Stimulated activated naive CD8-positive, alpha-beta T cell treated with anti-CD3 and anti-CD28 coated beads, Interleukin-15, Interleukin-2, amounts not matched to agents 100 U/mL and 50 U/mL, for 24 hours (primary cell): ENCODE measurements around the gene CLASP1.
"Not testable (repeated sequence)": the region's sequence is repeated elsewhere in the genome, so short reads cannot be mapped to it uniquely, and the experiment has no call there.

Source experiments
- ATAC-seq: fragments of 150-1000 bp; cut with Tn5 transposase; one replicate; pipeline ENCODE4 v1.10.0; 2021
- DNase-seq: peaks from one replicate; pipeline ENCODE4 v3.0.0; 2021

Gene CLASP1

GRCh38 chr2:121649149-121649595 is at the start of gene CLASP1:
Gene CLASP1, minus strand, starts transcription at chr2:121649462. Its CDS starts 43,567 bp downstream, at chr2:121605895.
- DNase-seq (no peak), ATAC-seq (peak; percentile 24)

- ATAC-seq (no peak), DNase-seq (no peak)
Measured at GRCh38 chr2:121698318-121698930, 49.2 kb upstream of the CLASP1 start.

- DNase-seq, result no peak
- ATAC-seq, result no peak
Measured at GRCh38 chr2:121697108-121697631, 47.9 kb upstream of the CLASP1 start.

GRCh38 chr2:121696410-121696930 is 47.2 kb upstream of the CLASP1 start:
- no peak for ATAC-seq
- DNase-seq, result no peak

- DNase-seq, result no peak
- ATAC-seq, result no peak
Measured at GRCh38 chr2:121695171-121695451, 45.8 kb upstream of the CLASP1 start.

- DNase-seq, result no peak
- ATAC-seq, result no peak
Measured at GRCh38 chr2:121694398-121695170, 45.3 kb upstream of the CLASP1 start.

GRCh38 chr2:121690572-121690971 is 41.3 kb upstream of the CLASP1 start:
- not testable (repeated sequence) for ATAC-seq

GRCh38 chr2:121690095-121690494 is 40.8 kb upstream of the CLASP1 start:
- ATAC-seq, result no peak
- DNase-seq, result no peak

More at GRCh38 chr2:121690572-121690971, 41.3 kb upstream of the CLASP1 start:
- DNase-seq, result not testable (repeated sequence)

- no peak for DNase-seq
- ATAC-seq, result no peak
Measured at GRCh38 chr2:121689356-121689755, 40.1 kb upstream of the CLASP1 start.

GRCh38 chr2:121688820-121689219 is 39.6 kb upstream of the CLASP1 start:
- ATAC-seq (no peak), DNase-seq (no peak)

- ATAC-seq (no peak), DNase-seq (no peak)
Measured at GRCh38 chr2:121686902-121687301, 37.6 kb upstream of the CLASP1 start.

- ATAC-seq, result no peak
- no peak for DNase-seq
Measured at GRCh38 chr2:121686218-121686617, 37.0 kb upstream of the CLASP1 start.

GRCh38 chr2:121682396-121683298 is 33.4 kb upstream of the CLASP1 start:
- DNase-seq (no peak), ATAC-seq (no peak)

- ATAC-seq (no peak), DNase-seq (no peak)
Measured at GRCh38 chr2:121677855-121678254, 28.6 kb upstream of the CLASP1 start.

GRCh38 chr2:121671621-121672020 is 22.4 kb upstream of the CLASP1 start:
- ATAC-seq, DNase-seq: not testable (repeated sequence)

- no peak for DNase-seq
Measured at GRCh38 chr2:121670181-121670580, 20.9 kb upstream of the CLASP1 start.

GRCh38 chr2:121667618-121668017 is 18.4 kb upstream of the CLASP1 start:
- ATAC-seq, result no peak
- DNase-seq, result no peak

More at GRCh38 chr2:121670181-121670580, 20.9 kb upstream of the CLASP1 start:
- ATAC-seq, result no peak

GRCh38 chr2:121666042-121666441 is 16.8 kb upstream of the CLASP1 start:
- ATAC-seq, result no peak
- no peak for DNase-seq

GRCh38 chr2:121665504-121665903 is 16.2 kb upstream of the CLASP1 start:
- ATAC-seq, result no peak

GRCh38 chr2:121664713-121665112 is 15.5 kb upstream of the CLASP1 start:
- DNase-seq (no peak), ATAC-seq (no peak)

More at GRCh38 chr2:121665504-121665903, 16.2 kb upstream of the CLASP1 start:
- DNase-seq, result no peak

GRCh38 chr2:121664086-121664485 is 14.8 kb upstream of the CLASP1 start:
- ATAC-seq (no peak), DNase-seq (no peak)

GRCh38 chr2:121663434-121663833 is 14.2 kb upstream of the CLASP1 start:
- ATAC-seq, result no peak
- no peak for DNase-seq
